Heart left ventricle (tissue), 16 donors: Measurements from ENCODE around the gene ASB15. TPM values are rescaled to one million over a fixed set of nuclear protein-coding genes. Genes with fewer than 3 reads are reported as not detected.

Source experiments
- ATAC-seq, 4 donors: fragments of 200-7000 bp; cut with Tn5 transposase; one replicate each; pipeline ENCODE4 v1.9.1; 2020 to 2022; ENCODE audit warnings: moderate library complexity in 4 of 4, mild to moderate bottlenecking in 3 of 4, moderate number of reproducible peaks in 1 of 4
- DNase-seq, 5 donors: peaks; one replicate each; pipeline ENCODE4 v3.0.0-alpha.2; 2020
- H3K27ac ChIP-seq, 12 donors: fragments of 200-600 bp; sonication (generic) in 4 of 12; one replicate each; pipeline versions ENCODE4 v1.5.0 to v1.8.0; 2016 to 2022; ENCODE audit warnings: mild to moderate bottlenecking in 2 of 12
- H3K27me3 ChIP-seq, 9 donors: fragments of 200-600 bp; sonication (generic) in 2 of 9; one replicate each; pipeline versions ENCODE4 v1.5.1 to v1.8.0; 2016 to 2022; ENCODE audit warnings: mild to moderate bottlenecking in 3 of 9
- H3K36me3 ChIP-seq, 9 donors: fragments of 200-600 bp; sonication (generic) in 2 of 9; one replicate each; pipeline versions ENCODE4 v1.5.0 to v1.8.0; 2018 to 2022; ENCODE audit warnings: mild to moderate bottlenecking in 2 of 9
- H3K4me1 ChIP-seq, 12 donors: fragments of 200-600 bp; sonication (generic) in 4 of 12; one replicate each; pipeline versions ENCODE4 v1.5.0 to v1.8.0; 2016 to 2022; ENCODE audit warnings: mild to moderate bottlenecking in 3 of 12
- H3K4me3 ChIP-seq, 12 donors: fragments of 200-600 bp; sonication (generic) in 4 of 12; one replicate each; pipeline versions ENCODE4 v1.5.0 to v1.8.0; 2017 to 2022; ENCODE audit warnings: mild to moderate bottlenecking in 9 of 12, moderate library complexity in 4 of 12
- H3K9me3 ChIP-seq, 12 donors: fragments of 200-600 bp; sonication (generic) in 4 of 12; one replicate each; pipeline versions ENCODE4 v1.5.0 to v1.8.0; 2016 to 2022; ENCODE audit warnings: mild to moderate bottlenecking in 1 of 12
- POLR2A ChIP-seq, 2 donors: fragments of 450-650 bp; IDR thresholded peaks; one replicate each; pipeline ENCODE4 v1.6.1; 2017; ENCODE audit warnings: antibody characterized with exemption in 2 of 2, mild to moderate bottlenecking in 2 of 2, moderate library complexity in 2 of 2
- WGBS, 4 donors: extraction: QIAGEN DNeasy Blood & Tissue Kit in 2 of 4; methylation state at CpG; one replicate each; pipeline versions ENCODE4 v1.1.5 to v1.1.7; 2013 to 2018; 5-methylcytosine and 5-hydroxymethylcytosine counted together
- intact Hi-C, 10 donors: fragments of 100-400 bp; cut with DNase I; formaldehyde crosslinking; loops; one replicate each; pipeline versions ENCODE4 v1.11.1 to v1.14.2; 2022
- polyA plus RNA-seq, 2 donors: library from polyadenylated mRNA; stranded (reverse); fragments of 200-250 nt; gene quantifications; one replicate each; pipeline ENCODE4 v1.2.3, GENCODE V29; 2013
- total RNA-seq, 9 donors: library from RNA; depleted of rRNA in 2 of 9; stranded (reverse); fragments of >200 nt in 2 of 9; fragmentation: NEBNext Ultra II Directional in 3 of 9; extraction: Animal tissue kit (Norgen Biotek cat#: 25700) in 3 of 9; gene quantifications; one replicate each; pipeline versions ENCODE4 v1.1.0 to v1.2.4, GENCODE V29; 2016 to 2023
- TF ChIP-seq, protein P1 (sequence below), 12 donors: fragments of 200-600 bp; sonication (generic) in 4 of 12; IDR thresholded peaks; one replicate each; pipeline versions ENCODE4 v1.5.0 to v1.8.0; 2018 to 2022; ENCODE audit warnings: antibody characterized with exemption in 12 of 12, mild to moderate bottlenecking in 5 of 12
- donor health status: ischemic (EF 13 %, LVEDD 7.1; RV severe dilation, severe dysfunction).
- donor health status: healthy with polysubstance abuse.
- donor health status: DM: no; HTN: yes; CAD: no.
- donor health status: DM: no; HTN: no; CAD: no.
- donor health status: ischemic (EF 25% LVEDD 6.9; RV normal size, moderate dysfunction).
- donor health status: ischemic (EF 25% LVEDD 5.7; RV mildly dilated, moderate dysfunction).
- donor health status: healthy.
- donor health status: DM: yes; HTN: yes; CAD: no.
- donor health status: ischemic (EF 35%, LVEDD 5.7; RV mildly dilated, moderate dysfunction).
- donor health status: nonischemic (EF 11% LVEDD 7.7; RV severe dilation, severe dysfunction).
- donor health status: DM: yes; HTN: yes; CAD: no.
- donor health status: PGD.
- donor health status: ischemic (EF 29% LVEDD 5.4; RV normal size, mild dysfunction).
- donor health status: nonischemic (EF 23%, LVEDD 6.1; RV moderate dilation, normal function).

The ASB15 gene
- total and polyA plus RNA-seq, 11 donors = 2.2 to 77.1 (median 34.9) TPM

- Histone ChIP-seq H3K9me3 (no peaks in the 10 kb centered on the region), H3K4me1 (peaks cover 0 to 23% (median 2%) of the 10 kb centered on the region in 12 donors), H3K4me3 (no peak overlapping the region), H3K27ac (no peak overlapping the region), H3K27me3 (no peaks in the 10 kb centered on the region), H3K36me3 (peaks cover 0 to 26% (median 0%) of the 10 kb centered on the region in 9 donors)
- 65 to 80% (median 73%) methylated on average over 2 of the region's 2 CpGs for WGBS, 4 donors
- ATAC-seq (no peak), DNase-seq (no peak)
- intact Hi-C loops = no loop called here
- TF ChIP-seq, protein P1, sequence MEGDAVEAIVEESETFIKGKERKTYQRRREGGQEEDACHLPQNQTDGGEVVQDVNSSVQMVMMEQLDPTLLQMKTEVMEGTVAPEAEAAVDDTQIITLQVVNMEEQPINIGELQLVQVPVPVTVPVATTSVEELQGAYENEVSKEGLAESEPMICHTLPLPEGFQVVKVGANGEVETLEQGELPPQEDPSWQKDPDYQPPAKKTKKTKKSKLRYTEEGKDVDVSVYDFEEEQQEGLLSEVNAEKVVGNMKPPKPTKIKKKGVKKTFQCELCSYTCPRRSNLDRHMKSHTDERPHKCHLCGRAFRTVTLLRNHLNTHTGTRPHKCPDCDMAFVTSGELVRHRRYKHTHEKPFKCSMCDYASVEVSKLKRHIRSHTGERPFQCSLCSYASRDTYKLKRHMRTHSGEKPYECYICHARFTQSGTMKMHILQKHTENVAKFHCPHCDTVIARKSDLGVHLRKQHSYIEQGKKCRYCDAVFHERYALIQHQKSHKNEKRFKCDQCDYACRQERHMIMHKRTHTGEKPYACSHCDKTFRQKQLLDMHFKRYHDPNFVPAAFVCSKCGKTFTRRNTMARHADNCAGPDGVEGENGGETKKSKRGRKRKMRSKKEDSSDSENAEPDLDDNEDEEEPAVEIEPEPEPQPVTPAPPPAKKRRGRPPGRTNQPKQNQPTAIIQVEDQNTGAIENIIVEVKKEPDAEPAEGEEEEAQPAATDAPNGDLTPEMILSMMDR (IDR thresholded peaks at IDR 0.05) = no peak
- TF ChIP-seq POLR2A (IDR thresholded peaks at IDR 0.05) = no peak
Measured at GRCh38 chr7:123625254-123625653, 23.6 kb downstream of the ASB15 start.

DNA sequence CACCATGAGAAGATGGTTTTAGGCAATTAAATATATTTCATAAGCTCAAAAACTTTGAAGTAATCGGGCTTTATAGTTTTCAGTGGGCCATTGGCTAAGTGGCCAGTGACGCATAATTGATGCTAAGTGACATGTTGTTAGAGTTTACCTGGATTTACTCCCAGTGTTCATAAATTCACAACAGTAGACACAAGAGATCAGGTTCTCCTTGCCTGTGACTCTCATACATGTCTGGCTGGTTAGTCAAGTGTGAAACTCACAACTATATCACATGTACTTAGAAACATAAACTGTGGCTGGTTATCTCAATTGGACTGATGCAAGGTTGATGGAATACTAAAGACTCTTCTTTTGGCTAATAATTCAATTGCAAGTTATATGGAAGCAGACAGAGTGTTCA is 26.2 kb downstream of the ASB15 start:
- peak overlapping the region in 4 of 12 donors; percentile 1 to 28 (median 8) for H3K27ac ChIP-seq
- ATAC-seq = no peak
- H3K36me3 ChIP-seq = peaks cover 0 to 26% (median 0%) of the 10 kb centered on the region in 9 donors
- intact Hi-C loops = no loop called here
- WGBS, 4 donors = 91 to 96% (median 94%) methylated on average over 2 of the region's 2 CpGs
- no peaks in the 10 kb centered on the region for H3K9me3 ChIP-seq
- H3K4me3 ChIP-seq = no peak overlapping the region
- no peak for DNase-seq
- no peaks in the 10 kb centered on the region for H3K27me3 ChIP-seq
- TF ChIP-seq, protein P1 (IDR thresholded peaks at IDR 0.05) = no peak
- no peak for TF ChIP-seq POLR2A (IDR thresholded peaks at IDR 0.05)
- H3K4me1 ChIP-seq = peaks cover 0 to 17% (median 0%) of the 10 kb centered on the region in 12 donors

GRCh38 chr7:123628829-123629228 is 27.2 kb downstream of the ASB15 start:
- TF ChIP-seq, protein P1 (IDR thresholded peaks at IDR 0.05) = no peak
- no peak for TF ChIP-seq POLR2A (IDR thresholded peaks at IDR 0.05)
- WGBS, 4 donors = 88 to 94% (median 90%) methylated on average over 5 of the region's 5 CpGs
- H3K4me3 ChIP-seq = no peak overlapping the region
- H3K27me3 ChIP-seq = no peaks in the 10 kb centered on the region
- no peaks in the 10 kb centered on the region for H3K9me3 ChIP-seq
- ATAC-seq = no peak
- H3K4me1 ChIP-seq = peaks cover 0 to 21% (median 0%) of the 10 kb centered on the region in 12 donors
- intact Hi-C loops = no loop called here
- H3K36me3 ChIP-seq = peaks cover 0 to 26% (median 0%) of the 10 kb centered on the region in 9 donors
- no peak overlapping the region for H3K27ac ChIP-seq
- no peak for DNase-seq

- peaks cover 0 to 25% (median 0%) of the 10 kb centered on the region in 12 donors for H3K4me1 ChIP-seq
- intact Hi-C loops = no loop called here
- H3K4me3 ChIP-seq = no peak overlapping the region
- no peaks in the 10 kb centered on the region for H3K9me3 ChIP-seq
- ATAC-seq = no peak
- 81 to 90% (median 85%) methylated on average over 1 of the region's 1 CpG for WGBS, 4 donors
- H3K36me3 ChIP-seq = peaks cover 0 to 26% (median 0%) of the 10 kb centered on the region in 9 donors
- no peak for DNase-seq
- H3K27me3 ChIP-seq = no peaks in the 10 kb centered on the region
- no peak overlapping the region for H3K27ac ChIP-seq
- no peak for TF ChIP-seq POLR2A (IDR thresholded peaks at IDR 0.05)
- TF ChIP-seq, protein P1 (IDR thresholded peaks at IDR 0.05) = no peak
Measured at GRCh38 chr7:123629281-123629680, 27.7 kb downstream of the ASB15 start.
